GM23248 (cell line): ENCODE results near the gene BLACAT1. TPM values are rescaled to one million over a fixed set of nuclear protein-coding genes. Genes with fewer than 3 reads are reported as not detected.

Experiments used
- DNase-seq: peaks from one replicate; pipeline ENCODE4 v3.0.0-alpha.2; 2015
- H2AFZ ChIP-seq: fragments of 200-600 bp; sonication (generic); 2 replicates; pipeline ENCODE4 v1.6.1; 2016; ENCODE audit warnings: antibody characterized with exemption
- H3F3A ChIP-seq: fragments of 200-600 bp; sonication (generic); 2 replicates; pipeline ENCODE4 v1.6.1; 2016; ENCODE audit warnings: mild to moderate bottlenecking, antibody characterized with exemption, mixed run types; ENCODE audit not compliant: insufficient read depth
- H3K27ac ChIP-seq: fragments of 200-600 bp; sonication (generic); 2 replicates; pipeline ENCODE4 v1.5.1; 2016; ENCODE audit warnings: mild to moderate bottlenecking
- H3K27me3 ChIP-seq: fragments of 200-600 bp; sonication (generic); replicated peaks from 2 replicates; pipeline ENCODE4 v1.6.1; 2016; ENCODE audit warnings: mild to moderate bottlenecking; ENCODE audit not compliant: insufficient read depth
- H3K36me3 ChIP-seq: fragments of 200-600 bp; sonication (generic); 2 replicates; pipeline ENCODE4 v1.6.1; 2016; ENCODE audit warnings: low read depth, mild to moderate bottlenecking
- H3K4me1 ChIP-seq: fragments of 200-600 bp; sonication (generic); 2 replicates; pipeline ENCODE4 v1.6.1; 2016; ENCODE audit warnings: mild to moderate bottlenecking; ENCODE audit not compliant: insufficient read depth
- H3K4me2 ChIP-seq: fragments of 200-600 bp; sonication (generic); one replicate; pipeline ENCODE4 v1.6.1; 2016; ENCODE audit warnings: mild to moderate bottlenecking; ENCODE audit not compliant: unreplicated experiment
- H3K4me3 ChIP-seq: fragments of 200-600 bp; sonication (generic); 2 replicates; pipeline ENCODE4 v1.5.1; 2016; ENCODE audit warnings: mild to moderate bottlenecking
- H3K79me2 ChIP-seq: fragments of 200-600 bp; sonication (generic); 2 replicates; pipeline ENCODE4 v1.6.1; 2016; ENCODE audit warnings: mild to moderate bottlenecking; ENCODE audit not compliant: insufficient read depth
- H3K9ac ChIP-seq: fragments of 200-600 bp; sonication (generic); 2 replicates; pipeline ENCODE4 v1.6.1; 2016; ENCODE audit warnings: mild to moderate bottlenecking
- H3K9me2 ChIP-seq: fragments of 200-600 bp; sonication (generic); 2 replicates; pipeline ENCODE4 v1.6.1; 2016; ENCODE audit warnings: mixed run types, mild to moderate bottlenecking, moderate library complexity; ENCODE audit not compliant: insufficient read depth
- H3K9me3 ChIP-seq: fragments of 200-600 bp; sonication (generic); one replicate; pipeline ENCODE4 v1.6.1; 2017; ENCODE audit warnings: low read depth
- H4K20me1 ChIP-seq: fragments of 200-600 bp; sonication (generic); 2 replicates; pipeline ENCODE4 v1.6.0; 2016; ENCODE audit not compliant: insufficient read depth
- EZH2 ChIP-seq: fragments of 200-600 bp; sonication (generic); IDR thresholded peaks from 2 replicates; pipeline ENCODE4 v1.6.1; 2018; ENCODE audit warnings: antibody characterized with exemption, mild to moderate bottlenecking; ENCODE audit not compliant: insufficient read depth, poor library complexity, severe bottlenecking
- EZH2phosphoT487 ChIP-seq: fragments of 200-600 bp; sonication (generic); IDR thresholded peaks from 2 replicates; pipeline ENCODE4 v1.6.1; 2018; ENCODE audit warnings: antibody characterized with exemption, moderate library complexity, mild to moderate bottlenecking, low read depth; ENCODE audit not compliant: insufficient read depth
- WGBS, 2 experiments: methylation state at CpG; one replicate each; pipeline ENCODE4 v1.1.6; 2015 to 2017; ENCODE audit warnings: low lambda C conversion rate in 2 of 2, low coverage in 1 of 2; ENCODE audit errors: missing lambda C conversion rate in 2 of 2; 5-methylcytosine and 5-hydroxymethylcytosine counted together
- in situ Hi-C: fragments of 300-500 bp; cut with MboI; formaldehyde crosslinking; loops from 2 replicates; pipeline ENCODE4 v1.15.0; 2020
- polyA plus RNA-seq: library from polyadenylated mRNA; unstranded; fragments of >200 nt; fragmentation: Nextera tagmentation; extraction: Ambion mirVana; gene quantifications from 2 replicates; pipeline ENCODE4 v1.2.1, GENCODE V29; 2016
- total RNA-seq: library from RNA; depleted of rRNA; stranded (reverse); fragments of >200 nt; shearing (Covaris generic); gene quantifications from 2 replicates; pipeline ENCODE4 v1.2.3, GENCODE V29; 2014

BLACAT1 gene
- total and polyA plus RNA-seq, 2 experiments from 2014 or later: not detected

- DNase-seq: no peak
- Histone ChIP-seq H3K27me3 (peaks cover 78% of the 10 kb centered on the region), H3K27ac (no peak overlapping the region), H4K20me1 (no peaks in the 10 kb centered on the region), H3K9me3 (no peaks in the 10 kb centered on the region), H2AFZ (no peak overlapping the region), H3K4me1 (no peaks in the 10 kb centered on the region), H3K79me2 (no peaks in the 10 kb centered on the region), H3K9ac (no peak overlapping the region), H3F3A (no peaks in the 10 kb centered on the region), H3K9me2 (no peaks in the 10 kb centered on the region), H3K36me3 (no peaks in the 10 kb centered on the region), H3K4me3 (no peak overlapping the region), H3K4me2 (no peak overlapping the region)
- TF ChIP-seq EZH2: no peak
- TF ChIP-seq EZH2phosphoT487: no peak
- in situ Hi-C loops: no loop called here
- 29 to 31% methylated on average over 4 of the region's 4 CpGs for WGBS, 2 experiments
Measured at GRCh38 chr1:205422993-205423642, 32.7 kb downstream of the BLACAT1 start.

DNA sequence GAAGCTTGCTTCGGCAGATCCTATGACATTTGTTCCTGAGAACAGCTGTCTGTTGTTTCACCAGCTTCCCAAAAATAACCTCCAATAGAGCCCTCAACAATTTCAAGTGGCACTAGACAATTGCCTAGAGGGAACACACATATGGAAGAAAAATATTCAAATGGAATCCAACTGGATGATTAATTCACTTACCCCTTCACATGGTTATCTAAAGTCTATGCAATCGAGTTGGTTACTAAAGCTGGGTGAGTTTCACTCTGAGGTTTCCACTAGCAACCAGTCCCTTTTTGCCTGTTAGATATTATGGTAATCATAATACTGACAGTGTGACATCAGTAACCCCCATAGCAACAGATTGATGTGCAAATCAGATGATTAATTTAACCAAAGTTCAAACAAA, 34.0 kb downstream of the BLACAT1 start, which contains the start of gene LEMD1:
LEMD1 (minus strand) TSS at position 259 of the 400 bp plus-strand sequence. CDS start 1,520 bp downstream, outside the sequence.
- H3K36me3 ChIP-seq: no peaks in the 10 kb centered on the region
- WGBS, 2 experiments: 11 to 25% methylated on average over 2 of the region's 2 CpGs
- no peaks in the 10 kb centered on the region for H3F3A ChIP-seq
- H3K4me2 ChIP-seq: no peak within 1 kb of the TSS
- H3K79me2 ChIP-seq: no peaks in the 10 kb centered on the region
- no peak within 1 kb of the TSS for H3K4me3 ChIP-seq
- H2AFZ ChIP-seq: no peak within 1 kb of the TSS
- TF ChIP-seq EZH2 (no peak), EZH2phosphoT487 (no peak)
- H3K9me3 ChIP-seq: no peaks in the 10 kb centered on the region
- H3K27me3 ChIP-seq: peaks cover 79% of the 10 kb centered on the region
- no peak within 1 kb of the TSS for H3K27ac ChIP-seq
- no peak within 1 kb of the TSS for H3K9ac ChIP-seq
- H3K4me1 ChIP-seq: no peaks in the 10 kb centered on the region
- DNase-seq: peak; percentile 24
- no peaks in the 10 kb centered on the region for H3K9me2 ChIP-seq
- no peaks in the 10 kb centered on the region for H4K20me1 ChIP-seq
- in situ Hi-C loops: no loop called here

- Histone ChIP-seq H3K4me1 (no peaks in the 10 kb centered on the region), H3K79me2 (no peaks in the 10 kb centered on the region), H3F3A (no peaks in the 10 kb centered on the region), H3K27ac (no peak overlapping the region), H3K9ac (no peak overlapping the region), H4K20me1 (no peaks in the 10 kb centered on the region), H3K9me2 (no peaks in the 10 kb centered on the region), H2AFZ (no peak overlapping the region), H3K4me3 (no peak overlapping the region), H3K27me3 (peaks cover 85% of the 10 kb centered on the region), H3K36me3 (no peaks in the 10 kb centered on the region), H3K4me2 (no peak overlapping the region), H3K9me3 (no peaks in the 10 kb centered on the region)
- WGBS, 2 experiments: 35 to 41% methylated on average over 2 of the region's 2 CpGs
- in situ Hi-C loops: no loop called here
- DNase-seq: no peak
- no peak for TF ChIP-seq EZH2
- TF ChIP-seq EZH2phosphoT487: no peak
Measured at GRCh38 chr1:205420938-205421337, 34.9 kb downstream of the BLACAT1 start.

DNA sequence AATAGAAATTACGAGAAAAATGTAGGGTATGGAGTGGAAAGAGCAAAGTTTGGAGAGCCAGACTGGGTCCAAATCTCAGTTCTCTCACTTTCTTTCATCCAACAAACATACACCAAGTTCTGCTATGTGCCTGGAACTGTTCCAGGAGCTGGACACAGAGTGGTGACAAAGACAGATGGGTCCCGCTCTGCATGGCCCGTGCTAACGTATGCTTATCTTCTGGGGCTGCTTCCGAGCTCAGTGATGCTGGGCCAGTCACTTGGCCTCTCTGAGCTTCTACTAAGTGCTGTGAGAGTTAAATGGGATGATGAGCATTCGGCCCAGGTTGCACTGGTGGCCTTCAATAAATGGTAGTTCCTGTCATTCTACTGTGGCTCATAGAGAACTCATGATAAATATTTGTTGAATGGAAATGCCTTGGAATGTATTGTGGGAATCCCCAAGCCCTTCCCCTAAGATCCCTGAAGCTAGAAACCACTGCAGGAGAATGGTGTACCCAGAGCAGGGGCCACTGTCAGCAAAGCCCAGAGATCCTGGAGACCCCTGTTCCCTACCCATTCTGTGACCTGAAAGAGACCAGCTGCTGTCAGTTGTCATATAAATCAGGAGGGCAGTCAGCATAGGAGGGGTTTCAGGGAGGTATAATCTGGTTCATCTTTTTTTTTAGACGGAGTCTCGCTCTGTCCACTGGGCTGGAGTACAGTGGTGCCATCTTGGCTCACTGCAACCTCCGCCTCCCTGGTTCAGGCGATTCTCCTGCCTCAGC, 37.8 kb downstream of the BLACAT1 start:
- WGBS, 2 experiments: 50 to 61% methylated on average over 10 of the region's 10 CpGs

More for the DNA sequence above, 37.8 kb downstream of the BLACAT1 start:
- DNase-seq: no peak
- H3K4me1 ChIP-seq: no peaks in the 10 kb centered on the region
- TF ChIP-seq EZH2phosphoT487 (no peak), EZH2 (no peak)
- in situ Hi-C loops: no loop called here
- H4K20me1 ChIP-seq: no peaks in the 10 kb centered on the region
- H3K36me3 ChIP-seq: no peaks in the 10 kb centered on the region
- no peaks in the 10 kb centered on the region for H3F3A ChIP-seq
- H3K27ac ChIP-seq: no peak overlapping the region
- peaks cover 69% of the 10 kb centered on the region for H3K27me3 ChIP-seq
- no peak overlapping the region for H2AFZ ChIP-seq
- H3K4me3 ChIP-seq: no peak overlapping the region
- no peaks in the 10 kb centered on the region for H3K79me2 ChIP-seq
- no peak overlapping the region for H3K4me2 ChIP-seq
- no peaks in the 10 kb centered on the region for H3K9me2 ChIP-seq
- no peaks in the 10 kb centered on the region for H3K9me3 ChIP-seq
- H3K9ac ChIP-seq: no peak overlapping the region
